ENCODE results near the gene DISP2.

The DISP2 gene

GRCh38 chr15:40427188-40427587 lies 69.2 kb downstream of the DISP2 start:
- DNase-seq = no peak

GRCh38 chr15:40428185-40428584 lies 70.2 kb downstream of the DISP2 start:
- no peak for DNase-seq

All from NCI-H345 (cell line).